ENCODE measurements around the gene ZNRF4. TPM values are rescaled to one million over a fixed set of nuclear protein-coding genes. Genes with fewer than 3 reads are reported as not detected.

ZNRF4 gene
- total and polyA plus RNA-seq, 9 of the 15 experiments (the other 6 are each of a cell fraction or from before 2014, with no cell fraction given), result not detected

DNA sequence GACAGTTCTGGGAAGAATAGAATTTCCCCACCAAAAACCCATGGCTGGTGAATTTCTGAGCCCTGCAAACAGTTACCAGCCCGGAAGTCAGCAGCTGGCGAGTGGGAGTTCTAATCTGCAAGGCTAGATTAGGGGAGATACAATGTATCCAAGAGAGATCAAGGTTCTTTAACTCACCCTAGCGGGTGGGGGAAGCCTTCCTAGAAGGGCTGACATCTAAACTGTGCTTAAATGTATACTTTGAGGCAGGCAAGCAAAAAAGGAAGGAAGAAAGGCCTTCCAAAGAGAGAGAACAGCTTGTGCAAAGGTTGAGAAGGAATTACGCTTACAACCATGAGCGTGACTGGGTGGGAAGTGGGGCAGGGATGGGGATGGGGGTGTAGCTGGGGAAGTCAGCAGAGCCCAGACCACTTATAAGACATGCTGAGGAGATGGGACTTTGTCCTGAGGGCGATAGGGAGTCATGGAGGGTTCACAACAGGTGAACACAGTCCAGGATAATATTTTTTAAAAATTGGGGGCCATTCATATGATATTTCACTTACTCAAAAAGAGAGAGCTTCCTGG, 20.8 kb upstream of the ZNRF4 start:
- H2AFZ ChIP-seq (ENCODE audit: low read depth, low read length), result peak overlapping the region; percentile 57
- H3K9me1 ChIP-seq (ENCODE audit: control insufficient read depth, insufficient read depth, low read length), result peaks cover 4% of the 10 kb centered on the region
- peak overlapping the region; percentile 81 for H3K27ac ChIP-seq (ENCODE audit: extremely low read depth, low read depth, low read length)
- peak overlapping the region; percentile 41 to 53; a peak in 3 of 4 replicates for H3K9ac ChIP-seq (ENCODE audit: insufficient read depth in 1 of 2, low read depth in 2 of 2, low read length in 2 of 2)
- H3K4me1 ChIP-seq (replicated peaks in 1 of 2; ENCODE audit: control insufficient read depth in 2 of 2, insufficient read depth in 2 of 2, low read length in 2 of 2), result peaks cover 23 to 35% of the 10 kb centered on the region in 2 experiments
- DNase-seq (ENCODE audit: extremely low read depth in 1 of 4, low spot score in 3 of 4) (peak; percentile 51 to 77 (median 66)), FAIRE-seq (no peak), ATAC-seq (peak; percentile 71)
- ChIA-PET POLR2A (interaction anchor here (0.8 to 1.4 kb wide), 3 partner anchors 8 to 12 kb away, joined by 3 to 5 read pairs (median 4); no protein-coding TSS in a partner anchor), CTCF (ENCODE audit: low intra/inter-chr PET ratio) (no interaction called here)
- no peak overlapping the region for H3K4me3 ChIP-seq
- no peaks in the 10 kb centered on the region for H3K79me2 ChIP-seq (ENCODE audit: control insufficient read depth, insufficient read depth, low read length)
- 9% methylated on average over 6 of the region's 6 CpGs for WGBS (ENCODE audit: insufficient coverage, low coverage, missing lambda C conversion rate)
- intact Hi-C loops (cut with micrococcal nuclease), result no loop called here
- H4K20me1 ChIP-seq (replicated peaks; ENCODE audit: control insufficient read depth, insufficient read depth, low read length), result no peaks in the 10 kb centered on the region
- H3K36me3 ChIP-seq (ENCODE audit: control insufficient read depth, insufficient read depth, low read length), result no peaks in the 10 kb centered on the region
- no peaks in the 10 kb centered on the region for H3K27me3 ChIP-seq (ENCODE audit: control insufficient read depth in 2 of 2, insufficient read depth in 2 of 2, low read length in 2 of 2)
- TSS peak; percentile 97 for BruUV-seq (replicated peaks)
- H3K4me2 ChIP-seq (ENCODE audit: insufficient read depth, low read length), result peak overlapping the region; percentile 20
- in situ Hi-C loops (cut with MboI), result no loop called here
- no peaks in the 10 kb centered on the region for H3K9me3 ChIP-seq (replicated peaks; ENCODE audit: control insufficient read depth, insufficient read depth, low read depth, low read length)
- TF ChIP-seq RCOR1 (IDR thresholded peaks at IDR 0.05; ENCODE audit: borderline replicate concordance in 1 of 2, low read depth in 2 of 2, low read length in 2 of 2) (peak in 1 of 2 experiments; percentile 41; a peak in 1 of 4 replicates), FOXK2 (conservative IDR thresholded peaks at IDR 0.05 in 1 of 2, IDR thresholded peaks at IDR 0.05 in 1 of 2; ENCODE audit: low read depth in 2 of 2) (no peak), ZBED1 (IDR thresholded peaks at IDR 0.05) (peak; percentile 58; the same call in 1 of the 2 replicates), PHF20 (IDR thresholded peaks at IDR 0.05; ENCODE audit: partially characterized antibody) (no peak), TBL1XR1 (IDR thresholded peaks at IDR 0.05; ENCODE audit: low read length in 2 of 2) (0 out of 4 replicates have a peak, but pooled peaks of 1 of the 2 experiments have one; percentile 15), TEAD4 (IDR thresholded peaks at IDR 0.05; ENCODE audit: low read length) (peak; percentile 73; the same call in 1 of the 2 replicates), TEAD4 (CRISPR knock-in tag; IDR thresholded peaks at IDR 0.05; ENCODE audit: borderline replicate concordance) (no peak), GATA2 (CRISPR knock-in tag; IDR thresholded peaks at IDR 0.05) (peak; percentile 38; the same call in 1 of the 2 replicates), XRCC3 (IDR thresholded peaks at IDR 0.05) (no peak), SMARCA4 (IDR thresholded peaks at IDR 0.05) (peak; percentile 57), MTA2 (IDR thresholded peaks at IDR 0.05; ENCODE audit: low read depth) (peak; percentile 54; the same call in 1 of the 2 replicates), SOX6 (IDR thresholded peaks at IDR 0.05) (peak; percentile 23; the same call in 1 of the 2 replicates), CHD2 (IDR thresholded peaks at IDR 0.05; ENCODE audit: low read depth, low read length) (no peak; the same call in 1 of the 2 replicates), SMARCE1 (IDR thresholded peaks at IDR 0.05) (peak; percentile 45), TCF3 (CRISPR knock-in tag; IDR thresholded peaks at IDR 0.05) (peak; percentile 59), NCOR1 (IDR thresholded peaks at IDR 0.05) (peak; percentile 76)
- TF ChIP-seq, protein P1, sequence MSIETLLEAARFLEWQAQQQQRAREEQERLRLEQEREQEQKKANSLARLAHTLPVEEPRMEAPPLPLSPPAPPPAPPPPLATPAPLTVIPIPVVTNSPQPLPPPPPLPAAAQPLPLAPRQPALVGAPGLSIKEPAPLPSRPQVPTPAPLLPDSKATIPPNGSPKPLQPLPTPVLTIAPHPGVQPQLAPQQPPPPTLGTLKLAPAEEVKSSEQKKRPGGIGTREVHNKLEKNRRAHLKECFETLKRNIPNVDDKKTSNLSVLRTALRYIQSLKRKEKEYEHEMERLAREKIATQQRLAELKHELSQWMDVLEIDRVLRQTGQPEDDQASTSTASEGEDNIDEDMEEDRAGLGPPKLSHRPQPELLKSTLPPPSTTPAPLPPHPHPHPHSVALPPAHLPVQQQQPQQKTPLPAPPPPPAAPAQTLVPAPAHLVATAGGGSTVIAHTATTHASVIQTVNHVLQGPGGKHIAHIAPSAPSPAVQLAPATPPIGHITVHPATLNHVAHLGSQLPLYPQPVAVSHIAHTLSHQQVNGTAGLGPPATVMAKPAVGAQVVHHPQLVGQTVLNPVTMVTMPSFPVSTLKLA (conservative IDR thresholded peaks at IDR 0.05), result 0 out of 4 replicates have a peak, but pooled peaks of 1 of the 2 experiments have one; percentile 27
- TF ChIP-seq, protein P2, sequence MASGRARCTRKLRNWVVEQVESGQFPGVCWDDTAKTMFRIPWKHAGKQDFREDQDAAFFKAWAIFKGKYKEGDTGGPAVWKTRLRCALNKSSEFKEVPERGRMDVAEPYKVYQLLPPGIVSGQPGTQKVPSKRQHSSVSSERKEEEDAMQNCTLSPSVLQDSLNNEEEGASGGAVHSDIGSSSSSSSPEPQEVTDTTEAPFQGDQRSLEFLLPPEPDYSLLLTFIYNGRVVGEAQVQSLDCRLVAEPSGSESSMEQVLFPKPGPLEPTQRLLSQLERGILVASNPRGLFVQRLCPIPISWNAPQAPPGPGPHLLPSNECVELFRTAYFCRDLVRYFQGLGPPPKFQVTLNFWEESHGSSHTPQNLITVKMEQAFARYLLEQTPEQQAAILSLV (tag; IDR thresholded peaks at IDR 0.05), result no peak
- TF ChIP-seq, protein P3, sequence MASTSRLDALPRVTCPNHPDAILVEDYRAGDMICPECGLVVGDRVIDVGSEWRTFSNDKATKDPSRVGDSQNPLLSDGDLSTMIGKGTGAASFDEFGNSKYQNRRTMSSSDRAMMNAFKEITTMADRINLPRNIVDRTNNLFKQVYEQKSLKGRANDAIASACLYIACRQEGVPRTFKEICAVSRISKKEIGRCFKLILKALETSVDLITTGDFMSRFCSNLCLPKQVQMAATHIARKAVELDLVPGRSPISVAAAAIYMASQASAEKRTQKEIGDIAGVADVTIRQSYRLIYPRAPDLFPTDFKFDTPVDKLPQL (IDR thresholded peaks at IDR 0.05; ENCODE audit: extremely low read depth, insufficient read length), result peak; percentile 64
- TF ChIP-seq, protein P4, sequence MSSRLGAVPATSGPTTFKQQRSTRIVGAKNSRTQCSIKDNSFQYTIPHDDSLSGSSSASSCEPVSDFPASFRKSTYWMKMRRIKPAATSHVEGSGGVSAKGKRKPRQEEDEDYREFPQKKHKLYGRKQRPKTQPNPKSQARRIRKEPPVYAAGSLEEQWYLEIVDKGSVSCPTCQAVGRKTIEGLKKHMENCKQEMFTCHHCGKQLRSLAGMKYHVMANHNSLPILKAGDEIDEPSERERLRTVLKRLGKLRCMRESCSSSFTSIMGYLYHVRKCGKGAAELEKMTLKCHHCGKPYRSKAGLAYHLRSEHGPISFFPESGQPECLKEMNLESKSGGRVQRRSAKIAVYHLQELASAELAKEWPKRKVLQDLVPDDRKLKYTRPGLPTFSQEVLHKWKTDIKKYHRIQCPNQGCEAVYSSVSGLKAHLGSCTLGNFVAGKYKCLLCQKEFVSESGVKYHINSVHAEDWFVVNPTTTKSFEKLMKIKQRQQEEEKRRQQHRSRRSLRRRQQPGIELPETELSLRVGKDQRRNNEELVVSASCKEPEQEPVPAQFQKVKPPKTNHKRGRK (tag; IDR thresholded peaks at IDR 0.05), result no peak
